T-cell (primary cell): ENCODE results near the gene UBQLN1. TPM values are rescaled to one million over a fixed set of nuclear protein-coding genes. Genes with fewer than 3 reads are reported as not detected.
A peak's percentile ranks its signal among the peaks of the same experiment; 100 is the strongest.

Experiments
- ATAC-seq, 4 experiments: fragments of 200-7000 bp in 3 of 4; fragments of 150-1000 bp in 1 of 4; cut with Tn5 transposase; replicated peaks in 1 of 4; 1 replicate in 3 of 4; 2 replicates in 1 of 4; pipeline ENCODE4 v1.10.0; 2021; ENCODE audit warnings: moderate library complexity in 3 of 4, mild to moderate bottlenecking in 2 of 4, moderate number of reproducible peaks in 1 of 4
- CTCF ChIA-PET, 2 donors: fragments of 300-600 bp; sonication (Branson Sonifier 250); formaldehyde crosslinking; loops; one replicate each; lab custom pipeline; 2022; ENCODE audit warnings: antibody characterized with exemption in 2 of 2; lab: Charles Lee
- POLR2A ChIA-PET, 2 donors: fragments of 300-600 bp; sonication (Branson Sonifier 250); formaldehyde crosslinking; loops; one replicate each; lab custom pipeline; 2022; ENCODE audit warnings: antibody characterized with exemption in 2 of 2; lab: Charles Lee
- DNase-seq, 35 experiments: peaks; one replicate each; pipeline versions ENCODE4 v3.0.0 to v3.0.0-alpha.2; 2013 to 2023
- H3K27ac ChIP-seq: one replicate; pipeline ENCODE4 v1.5.1; 2013; ENCODE audit warnings: low read length
- H3K27me3 ChIP-seq, 2 experiments: replicated peaks in 1 of 2; 1 replicate in 1 of 2; 2 replicates in 1 of 2; pipeline versions ENCODE4 v1.6.1 to v1.7.0; 2013; ENCODE audit warnings: low read length in 1 of 2, mixed read lengths in 1 of 2; ENCODE audit not compliant: control insufficient read depth in 2 of 2, insufficient read depth in 2 of 2; ENCODE audit errors: extremely low read depth in 1 of 2
- H3K36me3 ChIP-seq, 2 donors: 1 replicate in 1 of 2; 2 replicates in 1 of 2; pipeline versions ENCODE4 v1.6.1 to v1.7.0; 2013; ENCODE audit warnings: low read length in 1 of 2; ENCODE audit not compliant: control insufficient read depth in 2 of 2, insufficient read depth in 1 of 2; ENCODE audit errors: extremely low read depth in 1 of 2
- H3K4me1 ChIP-seq, 2 experiments: 1 replicate in 1 of 2; 2 replicates in 1 of 2; pipeline versions ENCODE4 v1.6.1 to v1.7.0; 2013; ENCODE audit warnings: low read length in 2 of 2, mixed read lengths in 1 of 2; ENCODE audit not compliant: insufficient read depth in 2 of 2, control insufficient read depth in 1 of 2; ENCODE audit errors: extremely low read depth in 1 of 2
- H3K4me3 ChIP-seq, 2 donors: 1 replicate in 1 of 2; 2 replicates in 1 of 2; pipeline versions ENCODE4 v1.5.1 to v1.7.0; 2013; ENCODE audit warnings: mild to moderate bottlenecking in 2 of 2, low read length in 1 of 2, moderate library complexity in 1 of 2; ENCODE audit not compliant: control insufficient read depth in 1 of 2; ENCODE audit errors: extremely low read depth in 1 of 2
- H3K9me3 ChIP-seq: 2 replicates; pipeline ENCODE4 v1.7.0; 2013
- H3K27ac Mint-ChIP-seq, 2 donors: one replicate each; pipeline ENCODE4 v1.8.0; 2020 to 2021; ENCODE audit warnings: mild to moderate bottlenecking in 2 of 2, mixed read lengths in 2 of 2
- H3K27me3 Mint-ChIP-seq, 2 donors: one replicate each; pipeline ENCODE4 v1.8.0; 2021 to 2022; ENCODE audit warnings: mixed read lengths in 2 of 2
- H3K36me3 Mint-ChIP-seq: one replicate; pipeline ENCODE4 v1.8.0; 2021; ENCODE audit warnings: mixed read lengths
- H3K4me1 Mint-ChIP-seq, 3 donors: one replicate each; pipeline ENCODE4 v1.8.0; 2020 to 2022; ENCODE audit warnings: mixed read lengths in 3 of 3, mild to moderate bottlenecking in 1 of 3
- H3K4me3 Mint-ChIP-seq, 3 donors: one replicate each; pipeline ENCODE4 v1.8.0; 2020 to 2022; ENCODE audit warnings: mild to moderate bottlenecking in 3 of 3, mixed read lengths in 3 of 3, moderate library complexity in 3 of 3
- H3K9me3 Mint-ChIP-seq, 3 donors: one replicate each; pipeline ENCODE4 v1.8.0; 2020 to 2022; ENCODE audit warnings: mixed read lengths in 3 of 3
- WGBS: methylation state at CpG from one replicate; pipeline ENCODE4 v1.1.5; 2013; ENCODE audit warnings: missing lambda C conversion rate; ENCODE audit not compliant: insufficient coverage; 5-methylcytosine and 5-hydroxymethylcytosine counted together
- total RNA-seq, 35 experiments: library from RNA in 6 of 35; stranded (reverse) in 6 of 35; fragments of 120-200 nt in 1 of 35; gene quantifications; one replicate each; pipeline versions ENCODE4 v1.2.1 to v1.2.4 and lab custom pipeline; 2013 to 2026

Gene UBQLN1
- total RNA-seq, 5 donors from 2014 or later (not counting 1 experiment from before 2014, with no cell fraction given): 98.1 to 141 (median 105) TPM

- H3K27me3 Mint-ChIP-seq: no peaks in the 10 kb centered on the region
- WGBS: no CpG with 5 or more reads among the region's 5 CpGs
- no peaks in the 10 kb centered on the region for H3K27me3 ChIP-seq
- H3K9me3 ChIP-seq: no peaks in the 10 kb centered on the region
- H3K4me1 Mint-ChIP-seq: peaks cover 22 to 28% (median 22%) of the 10 kb centered on the region in 3 donors
- peaks cover 50% of the 10 kb centered on the region for H3K36me3 Mint-ChIP-seq
- H3K27ac Mint-ChIP-seq: peak overlapping the region in 1 of 2 donors; percentile 78
- DNase-seq (no peak), ATAC-seq (no peak)
- ChIA-PET CTCF (interaction anchor here (0.6 to 1.4 kb wide), 4 partner anchors 16 to 61 kb away, joined by 3 to 5 read pairs (median 3); no protein-coding TSS in a partner anchor), POLR2A (interaction anchor here in 1 of 2 donors (0.5 to 0.7 kb wide), 2 partner anchors 29 to 41 kb away, joined by 3 to 12 read pairs; no protein-coding TSS in a partner anchor)
- H3K27ac ChIP-seq: no peak overlapping the region
- H3K36me3 ChIP-seq: peaks cover 11 to 75% of the 10 kb centered on the region in 2 donors
- no peaks in the 10 kb centered on the region for H3K4me1 ChIP-seq
- no peak overlapping the region for H3K4me3 ChIP-seq
- H3K9me3 Mint-ChIP-seq: no peaks in the 10 kb centered on the region
- H3K4me3 Mint-ChIP-seq: no peak overlapping the region
These were observed 42.1 kb downstream of the UBQLN1 start for GRCh38 chr9:83665580-83666200.

GRCh38 chr9:83662933-83663332, 44.8 kb downstream of the UBQLN1 start:
- ATAC-seq (no peak), DNase-seq (no peak)
- H3K27me3 Mint-ChIP-seq: no peaks in the 10 kb centered on the region
- Histone ChIP-seq H3K36me3 (peaks cover 6 to 75% of the 10 kb centered on the region in 2 donors), H3K27ac (no peak overlapping the region), H3K9me3 (no peaks in the 10 kb centered on the region), H3K4me3 (no peak overlapping the region), H3K4me1 (no peaks in the 10 kb centered on the region), H3K27me3 (no peaks in the 10 kb centered on the region)
- H3K4me3 Mint-ChIP-seq: no peak overlapping the region
- H3K4me1 Mint-ChIP-seq: peaks cover 16 to 23% (median 22%) of the 10 kb centered on the region in 3 donors
- WGBS: no CpG with 5 or more reads among the region's 3 CpGs
- peaks cover 51% of the 10 kb centered on the region for H3K36me3 Mint-ChIP-seq
- ChIA-PET POLR2A (interaction anchor here in 1 of 2 donors (0.6 kb wide), 2 partner anchors 44 to 45 kb away, joined by 3 to 9 read pairs; partner anchors contain the start of gene UBQLN1), CTCF (no interaction called here)
- no peak overlapping the region for H3K27ac Mint-ChIP-seq
- H3K9me3 Mint-ChIP-seq: no peaks in the 10 kb centered on the region

- Mint-ChIP-seq H3K4me3 (no peak overlapping the region), H3K36me3 (peaks cover 47% of the 10 kb centered on the region), H3K9me3 (no peaks in the 10 kb centered on the region), H3K27me3 (no peaks in the 10 kb centered on the region), H3K27ac (no peak overlapping the region), H3K4me1 (no peaks in the 10 kb centered on the region)
- DNase-seq (no peak), ATAC-seq (no peak)
- CTCF ChIA-PET: no interaction called here
- POLR2A ChIA-PET: no interaction called here
- H3K9me3 ChIP-seq: no peaks in the 10 kb centered on the region
- peaks cover 0 to 68% of the 10 kb centered on the region in 2 donors for H3K36me3 ChIP-seq
- H3K27me3 ChIP-seq: no peaks in the 10 kb centered on the region
- no peak overlapping the region for H3K4me3 ChIP-seq
- H3K27ac ChIP-seq: no peak overlapping the region
- no peaks in the 10 kb centered on the region for H3K4me1 ChIP-seq
- 74% methylated on average over 4 of the region's 6 CpGs for WGBS
These were observed 50.8 kb downstream of the UBQLN1 start for GRCh38 chr9:83656952-83657351.

GRCh38 chr9:83656032-83656680, 51.6 kb downstream of the UBQLN1 start:
- Histone ChIP-seq H3K36me3 (peaks cover 0 to 68% of the 10 kb centered on the region in 2 donors), H3K4me3 (no peak overlapping the region), H3K4me1 (no peaks in the 10 kb centered on the region), H3K27me3 (no peaks in the 10 kb centered on the region), H3K9me3 (no peaks in the 10 kb centered on the region), H3K27ac (no peak overlapping the region)
- no peak for DNase-seq
- Mint-ChIP-seq H3K9me3 (no peaks in the 10 kb centered on the region), H3K4me1 (no peaks in the 10 kb centered on the region), H3K4me3 (no peak overlapping the region), H3K27ac (no peak overlapping the region), H3K27me3 (no peaks in the 10 kb centered on the region), H3K36me3 (peaks cover 46% of the 10 kb centered on the region)
- POLR2A ChIA-PET: interaction anchor here in 1 of 2 donors (0.5 kb wide), 1 partner anchor 324 kb away, joined by 8 read pairs; the partner anchor contains the start of gene HNRNPK
- no CpG with 5 or more reads among the region's 2 CpGs for WGBS
- CTCF ChIA-PET: interaction anchor here in 1 of 2 donors (0.6 kb wide), 1 partner anchor 51 kb away, joined by 3 read pairs; no protein-coding TSS in a partner anchor
- ATAC-seq: no peak

GRCh38 chr9:83655433-83655832, 52.3 kb downstream of the UBQLN1 start:
- Histone ChIP-seq H3K27me3 (no peaks in the 10 kb centered on the region), H3K4me1 (no peaks in the 10 kb centered on the region), H3K27ac (no peak overlapping the region), H3K4me3 (no peak overlapping the region), H3K36me3 (peaks cover 0 to 63% of the 10 kb centered on the region in 2 donors), H3K9me3 (no peaks in the 10 kb centered on the region)
- ATAC-seq (no peak), DNase-seq (no peak)
- Mint-ChIP-seq H3K9me3 (no peaks in the 10 kb centered on the region), H3K27me3 (no peaks in the 10 kb centered on the region), H3K36me3 (peaks cover 50% of the 10 kb centered on the region), H3K4me1 (no peaks in the 10 kb centered on the region), H3K4me3 (no peak overlapping the region), H3K27ac (no peak overlapping the region)
- POLR2A ChIA-PET: interaction anchor here in 1 of 2 donors (0.5 kb wide), 1 partner anchor 324 kb away, joined by 8 read pairs; the partner anchor contains the start of gene HNRNPK
- WGBS: no CpG with 5 or more reads among the region's 1 CpG
- CTCF ChIA-PET: no interaction called here

GRCh38 chr9:83652433-83652832, 55.3 kb downstream of the UBQLN1 start:
- H3K27ac Mint-ChIP-seq: peak overlapping the region in 1 of 2 donors; percentile 22
- H3K4me1 Mint-ChIP-seq: peaks cover 0 to 2% (median 0%) of the 10 kb centered on the region in 3 donors
- Histone ChIP-seq H3K4me1 (no peaks in the 10 kb centered on the region), H3K4me3 (no peak overlapping the region), H3K36me3 (peaks cover 2 to 43% of the 10 kb centered on the region in 2 donors), H3K27me3 (no peaks in the 10 kb centered on the region), H3K9me3 (no peaks in the 10 kb centered on the region), H3K27ac (no peak overlapping the region)
- DNase-seq (no peak), ATAC-seq (no peak)
- 100% methylated on average over 1 of the region's 1 CpG for WGBS
- peaks cover 43% of the 10 kb centered on the region for H3K36me3 Mint-ChIP-seq
- H3K9me3 Mint-ChIP-seq: no peaks in the 10 kb centered on the region
- ChIA-PET CTCF (interaction anchor here in 1 of 2 donors (0.8 kb wide), 1 partner anchor 73 kb away, joined by 3 read pairs; no protein-coding TSS in a partner anchor), POLR2A (interaction anchor here in 1 of 2 donors (0.6 kb wide), 1 partner anchor 16 kb away, joined by 3 read pairs; no protein-coding TSS in a partner anchor)
- no peaks in the 10 kb centered on the region for H3K27me3 Mint-ChIP-seq
- H3K4me3 Mint-ChIP-seq: no peak overlapping the region
